Measurements from ENCODE around the gene DCAF5.

- TF ChIP-seq CTCF (IDR thresholded peaks at IDR 0.05) (no peak), EZH2 (IDR thresholded peaks at IDR 0.05; ENCODE audit: borderline replicate concordance, insufficient read depth, low read depth, low read length, poor library complexity, severe bottlenecking) (no peak)
Measured at GRCh38 chr14:69013943-69014782, 138.8 kb downstream of the DCAF5 start.

Measured in B cell (primary cell).